22Rv1 (cell line): ENCODE data around the gene SULF2.

Source experiments
- H3K27ac ChIP-seq: fragments of 450-650 bp; 2 replicates; pipeline ENCODE4 v1.5.1; 2017
- CTCF ChIP-seq: fragments of 450-650 bp; IDR thresholded peaks from 2 replicates; pipeline ENCODE4 v1.5.1; 2017; ENCODE audit warnings: mild to moderate bottlenecking
- ZFX ChIP-seq: fragments of 450-650 bp; IDR thresholded peaks from 2 replicates; pipeline ENCODE4 v1.6.1; 2017; ENCODE audit warnings: antibody characterized with exemption, borderline replicate concordance

SULF2 gene

GRCh38 chr20:47780720-47781389 lies 4.4 kb downstream of the SULF2 start:
- H3K27ac ChIP-seq: no peak overlapping the region
- no peak for TF ChIP-seq ZFX
- TF ChIP-seq CTCF: no peak

DNA sequence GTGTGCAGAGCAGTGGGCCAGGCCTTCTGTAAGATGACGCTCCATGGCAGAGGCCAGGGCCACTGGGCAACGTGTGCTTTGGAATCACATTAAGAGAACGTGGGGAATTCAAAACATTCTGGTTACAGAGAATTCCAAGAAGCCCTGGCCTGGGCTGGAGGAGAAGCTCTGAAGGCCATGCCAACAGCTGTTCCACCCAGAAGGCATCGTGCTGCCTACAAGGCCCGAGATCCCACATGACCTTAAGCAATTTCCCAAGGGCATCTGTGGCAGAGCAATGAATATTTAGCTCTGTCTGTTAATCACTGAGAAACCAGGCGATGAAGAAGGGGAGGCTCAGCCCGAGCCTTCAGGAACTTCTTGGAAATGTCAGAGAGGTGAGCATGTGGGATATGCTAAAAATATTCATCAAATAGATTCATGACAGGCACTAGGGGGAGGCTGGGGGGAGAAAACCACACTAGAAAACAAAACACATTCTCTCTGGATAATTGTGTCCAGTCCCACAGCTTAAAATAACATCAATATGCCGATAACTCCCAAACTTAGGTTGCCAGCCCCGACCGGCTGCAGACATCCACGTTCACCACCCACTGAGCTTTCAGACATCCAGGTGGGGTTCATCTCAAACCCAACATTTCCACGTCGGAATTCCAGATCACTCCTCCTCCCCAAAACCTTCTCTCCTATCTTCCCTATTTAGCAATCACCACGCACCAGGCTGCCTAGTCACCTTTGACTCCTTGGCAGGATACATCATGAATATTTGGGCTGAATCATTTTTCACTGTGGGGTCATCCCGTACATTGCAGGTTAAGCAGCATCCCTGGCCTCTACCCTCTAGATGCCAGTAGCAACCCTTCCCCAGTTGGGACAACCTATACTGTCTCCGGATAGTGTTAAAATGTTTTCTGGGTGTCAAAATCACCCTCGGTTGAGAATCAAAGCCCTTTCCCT lies 6.6 kb downstream of the SULF2 start:
- TF ChIP-seq CTCF: no peak
- no peak for TF ChIP-seq ZFX
- no peak overlapping the region for H3K27ac ChIP-seq

DNA sequence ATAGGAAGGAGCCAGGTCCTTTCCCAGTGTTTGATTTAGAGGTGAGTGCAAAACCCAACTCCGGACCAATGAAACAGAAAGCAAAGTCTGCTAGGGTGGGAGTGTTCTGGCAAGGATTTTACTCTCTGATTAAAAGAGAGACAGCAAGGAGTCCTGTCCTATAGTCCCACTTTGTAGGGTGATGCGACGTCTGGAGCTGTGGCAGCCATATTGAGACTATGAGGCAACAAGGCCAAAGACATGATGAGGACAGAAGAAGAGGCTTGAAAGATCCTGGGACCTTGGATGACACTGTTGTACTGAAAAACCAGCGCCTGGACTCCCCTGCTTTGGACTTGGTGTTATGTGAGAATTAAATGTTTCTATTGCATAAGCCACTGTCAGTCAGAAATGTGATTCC lies 8.1 kb downstream of the SULF2 start:
- no peak overlapping the region for H3K27ac ChIP-seq
- TF ChIP-seq ZFX: no peak

- TF ChIP-seq CTCF: no peak
- no peak for TF ChIP-seq ZFX
Measured at GRCh38 chr20:47776639-47777038, 8.6 kb downstream of the SULF2 start.

GRCh38 chr20:47775841-47776240 lies 9.4 kb downstream of the SULF2 start:
- no peak overlapping the region for H3K27ac ChIP-seq
- TF ChIP-seq ZFX (no peak), CTCF (no peak)

More at GRCh38 chr20:47776639-47777038, 8.6 kb downstream of the SULF2 start:
- no peak overlapping the region for H3K27ac ChIP-seq

GRCh38 chr20:47775039-47775438 lies 10.2 kb downstream of the SULF2 start:
- no peak overlapping the region for H3K27ac ChIP-seq
- no peak for TF ChIP-seq CTCF
- TF ChIP-seq ZFX: no peak

- no peak overlapping the region for H3K27ac ChIP-seq
- TF ChIP-seq ZFX (no peak), CTCF (no peak)
Measured at GRCh38 chr20:47774131-47774777, 11.0 kb downstream of the SULF2 start.
